GM12878 (cell line): ENCODE measurements around the gene SETBP1. TPM values are rescaled to one million over a fixed set of nuclear protein-coding genes. Genes with fewer than 3 reads are reported as not detected.

Source experiments
- ATAC-seq: fragments of 200-7000 bp; cut with Tn5 transposase; 3 replicates; pipeline ENCODE4 v1.9.1; 2020; ENCODE audit warnings: mild to moderate bottlenecking, moderate library complexity
- BruUV-seq: library from RNA; stranded (reverse); fragments of 400-500 nt; replicated peaks from 2 replicates; lab custom pipeline; 2021; lab: Mats Ljungman, UMichigan
- CTCF ChIA-PET: fragments of 300-600 bp; sonication (Branson Sonifier 250); formaldehyde crosslinking; extraction: SDS; loops from one replicate; lab custom pipeline; 2021; ENCODE audit warnings: inconsistent platforms; lab: Yijun Ruan, JAX
- POLR2A ChIA-PET: fragments of 350-600 bp; formaldehyde crosslinking; extraction: SDS; loops from one replicate; lab custom pipeline; 2021; ENCODE audit warnings: inconsistent platforms; lab: Charles Lee
- RAD21 ChIA-PET: fragments of 300-600 bp; sonication (Branson Sonifier 250); formaldehyde crosslinking; loops from one replicate; lab custom pipeline; 2023; ENCODE audit warnings: antibody characterized with exemption; ENCODE audit not compliant: unreplicated experiment; lab: Charles Lee
- SMC1A ChIA-PET: fragments of 300-600 bp; sonication (Branson Sonifier 250); formaldehyde crosslinking; loops from one replicate; lab custom pipeline; 2023; ENCODE audit not compliant: unreplicated experiment, uncharacterized antibody; lab: Charles Lee
- DNase-seq: peaks from one replicate; pipeline ENCODE4 v3.0.0-alpha.2; 2011; ENCODE audit warnings: low read depth, low spot score
- FAIRE-seq: peaks from 3 replicates; lab custom pipeline; 2011; peaks lifted over from hg19 to GRCh38; lab: Jason Lieb, UNC
- H2AFZ ChIP-seq: 2 replicates; pipeline ENCODE4 v1.6.0; 2011; ENCODE audit warnings: low read depth, low read length, control low read depth; ENCODE audit not compliant: control insufficient read depth
- H3K27ac ChIP-seq: 2 replicates; pipeline ENCODE4 v1.5.1; 2011; ENCODE audit warnings: control low read depth; ENCODE audit not compliant: control insufficient read depth, insufficient read depth
- H3K27me3 ChIP-seq, 2 experiments: replicated peaks in 1 of 2; 2 replicates each; pipeline versions ENCODE4 v1.6.0 to v1.6.1; 2011; ENCODE audit warnings: low read length in 1 of 2; ENCODE audit not compliant: control insufficient read depth in 2 of 2, insufficient read depth in 2 of 2
- H3K36me3 ChIP-seq, 2 experiments: 2 replicates each; pipeline ENCODE4 v1.5.1; 2011; ENCODE audit warnings: low read length in 1 of 2; ENCODE audit not compliant: control insufficient read depth in 2 of 2, insufficient read depth in 2 of 2
- H3K4me1 ChIP-seq: 2 replicates; pipeline ENCODE4 v1.6.1; 2011; ENCODE audit warnings: mild to moderate bottlenecking, low read length, moderate library complexity, mixed read lengths; ENCODE audit not compliant: control insufficient read depth, insufficient read depth
- H3K4me2 ChIP-seq: 2 replicates; pipeline ENCODE4 v1.6.0; 2011; ENCODE audit warnings: control low read depth; ENCODE audit not compliant: control insufficient read depth, insufficient read depth
- H3K4me3 ChIP-seq: fragments of 200-600 bp; sonication (generic); 2 replicates; pipeline ENCODE4 v1.5.1; 2016
- H3K79me2 ChIP-seq: 2 replicates; pipeline ENCODE4 v1.6.0; 2011; ENCODE audit warnings: low read length; ENCODE audit not compliant: control insufficient read depth, insufficient read depth
- H3K9ac ChIP-seq: 2 replicates; pipeline ENCODE4 v1.8.0; 2011; ENCODE audit warnings: low read length, control low read depth, mixed read lengths; ENCODE audit not compliant: control insufficient read depth, insufficient read depth
- H3K9me3 ChIP-seq: replicated peaks from 3 replicates; pipeline ENCODE4 v1.5.1; 2011; ENCODE audit warnings: mild to moderate bottlenecking, low read length; ENCODE audit not compliant: control insufficient read depth, insufficient read depth
- H4K20me1 ChIP-seq: 2 replicates; pipeline ENCODE4 v1.6.0; 2011; ENCODE audit not compliant: control insufficient read depth, insufficient read depth
- EED ChIP-seq: sonication (generic); IDR thresholded peaks from 2 replicates; pipeline ENCODE4 v1.6.1; 2016; ENCODE audit warnings: antibody characterized with exemption, low read depth
- ESRRA ChIP-seq: IDR thresholded peaks from 2 replicates; pipeline ENCODE4 v1.6.1; 2012; ENCODE audit warnings: mild to moderate bottlenecking, low read length, improper control_type of control experiment
- NFYA ChIP-seq: IDR thresholded peaks from 2 replicates; pipeline ENCODE4 v1.6.1; 2011; ENCODE audit warnings: low read depth, mild to moderate bottlenecking, low read length, improper control_type of control experiment, borderline replicate concordance
- RFX5 ChIP-seq: IDR thresholded peaks from 2 replicates; pipeline ENCODE4 v1.6.1; 2011; ENCODE audit warnings: low read depth, low read length, improper control_type of control experiment
- SMC3 ChIP-seq: IDR thresholded peaks from 2 replicates; pipeline ENCODE4 v1.6.1; 2011; ENCODE audit warnings: low read length, improper control_type of control experiment, borderline replicate concordance
- SPI1 ChIP-seq: IDR thresholded peaks from 2 replicates; pipeline ENCODE4 v1.6.1; 2011; ENCODE audit warnings: low read depth, mild to moderate bottlenecking, low read length, moderate library complexity, borderline replicate concordance; ENCODE audit not compliant: insufficient read depth
- TAF1 ChIP-seq: IDR thresholded peaks from 2 replicates; pipeline ENCODE4 v1.6.1; 2011; ENCODE audit warnings: mild to moderate bottlenecking, low read depth, low read length, borderline replicate concordance
- ZNF622 ChIP-seq: fragments of 450-650 bp; IDR thresholded peaks from 2 replicates; pipeline ENCODE4 v1.6.1; 2017; ENCODE audit warnings: mild to moderate bottlenecking, inconsistent platforms
- WGBS: methylation state at CpG from one replicate; pipeline ENCODE4 v1.1.6; 2016; ENCODE audit warnings: low lambda C conversion rate; ENCODE audit not compliant: insufficient replicate concordance, insufficient coverage; ENCODE audit errors: missing lambda C conversion rate; 5-methylcytosine and 5-hydroxymethylcytosine counted together
- in situ Hi-C: fragments of 300-500 bp; cut with MboI; formaldehyde crosslinking; loops from 9 replicates; pipeline ENCODE4 v1.14.3; 2018; ENCODE audit warnings: mixed read lengths
- intact Hi-C: fragments of 100-400 bp; cut with micrococcal nuclease; formaldehyde crosslinking; loops from one replicate; pipeline ENCODE4 v1.14.2; 2022; ENCODE audit not compliant: unreplicated experiment
- polyA plus RNA-seq, 11 experiments: library from polyadenylated mRNA; depleted of rRNA in 4 of 11; unstranded in 6 of 11; stranded (reverse) in 5 of 11; fragments of >200 nt; fragmentation: Nextera tagmentation in 4 of 11; fragmentation: Illumina TruSeq in 1 of 11; extraction: Ambion mirVana in 4 of 11; extraction: Trizol in 1 of 11; gene quantifications; 1 replicate in 1 of 11; 2 replicates in 10 of 11; pipeline versions ENCODE4 v1.2.1 to v1.2.3, GENCODE V29; 2011 to 2016; ENCODE audit warnings: inconsistent platforms in 2 of 11, missing spikeins in 2 of 11, low read depth in 1 of 11
- total RNA-seq, 4 experiments: library from RNA; depleted of rRNA in 3 of 4; stranded (reverse); fragments of >200 nt in 3 of 4; fragmentation: Illumina TruSeq in 1 of 4; extraction: Trizol in 1 of 4; gene quantifications; 2 replicates each; pipeline versions ENCODE4 v1.2.1 to v1.2.3, GENCODE V29; 2013 to 2021
- TF ChIP-seq, protein P1 (sequence below): fragments of 450-650 bp; IDR thresholded peaks from 2 replicates; pipeline ENCODE4 v1.6.1; 2017; ENCODE audit warnings: mild to moderate bottlenecking, moderate library complexity
- TF ChIP-seq, protein P2 (sequence below): IDR thresholded peaks from 2 replicates; pipeline ENCODE4 v1.6.1; 2012; ENCODE audit warnings: improper control_type of control experiment, low read depth, low read length; ENCODE audit not compliant: insufficient replicate concordance
- TF ChIP-seq, protein P3 (sequence below): fragments of 150-350 bp; IDR thresholded peaks from 2 replicates; pipeline ENCODE4 v1.6.1; 2014; ENCODE audit warnings: mild to moderate bottlenecking, low read depth, low read length

The SETBP1 gene
- total and polyA plus RNA-seq, 10 of the 15 experiments (the other 5 are each of a cell fraction or from before 2014, with no cell fraction given): 0.99 to 29.7 (median 8.3) TPM

DNA sequence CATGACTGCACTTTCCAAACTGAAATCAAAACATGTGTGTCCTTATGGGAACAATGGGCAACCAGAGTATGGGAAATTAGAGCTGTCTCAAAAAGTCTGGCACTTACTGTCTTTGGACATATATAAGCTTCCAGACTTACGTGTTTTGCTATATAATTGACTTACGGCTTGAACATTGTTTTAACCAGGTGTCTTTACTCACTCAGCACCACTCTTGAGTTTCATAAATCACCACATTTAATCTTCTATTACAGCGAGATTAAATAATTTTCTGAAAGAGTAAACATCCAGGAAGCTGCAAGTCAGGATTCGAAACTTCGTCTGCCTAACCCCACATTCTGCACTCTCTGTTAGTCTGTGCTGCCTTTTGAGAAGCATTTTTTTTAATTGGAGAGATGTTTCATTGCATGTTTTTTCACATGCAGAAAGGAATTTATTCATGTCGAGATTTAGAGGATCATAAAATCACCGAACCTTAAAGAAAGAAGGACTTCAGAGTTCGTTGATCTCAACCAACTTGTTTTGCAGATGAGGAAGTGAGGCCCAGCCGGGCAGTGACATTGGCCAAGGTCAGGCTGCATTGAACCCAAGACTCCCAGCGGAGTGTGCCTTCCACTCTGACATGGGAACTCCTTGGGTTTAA lies 137.3 kb downstream of the SETBP1 start:
- 44% methylated on average over 10 of the region's 10 CpGs for WGBS

More for the DNA sequence above, 137.3 kb downstream of the SETBP1 start:
- no peak overlapping the region for H3K27ac ChIP-seq
- ChIA-PET SMC1A (interaction anchor here (0.6 to 2.4 kb wide), 8 partner anchors 9 to 69 kb away, joined by 3 to 10 read pairs (median 4); no protein-coding TSS in a partner anchor), POLR2A (interaction anchor here (0.7 to 1.5 kb wide), 3 partner anchors 9 to 75 kb away, joined by 3 to 5 read pairs (median 3); no protein-coding TSS in a partner anchor), CTCF (interaction anchor here (0.6 to 2.1 kb wide), 4 partner anchors 9 to 59 kb away, joined by 3 to 5 read pairs (median 4); no protein-coding TSS in a partner anchor), RAD21 (interaction anchor here (1.0 kb wide), 3 partner anchors 16 to 395 kb away, joined by 3 to 4 read pairs (median 3); no protein-coding TSS in a partner anchor)
- peaks cover 13% of the 10 kb centered on the region for H3K4me1 ChIP-seq
- H4K20me1 ChIP-seq: no peaks in the 10 kb centered on the region
- no peak for TF ChIP-seq ZNF622
- TF ChIP-seq, protein P1, sequence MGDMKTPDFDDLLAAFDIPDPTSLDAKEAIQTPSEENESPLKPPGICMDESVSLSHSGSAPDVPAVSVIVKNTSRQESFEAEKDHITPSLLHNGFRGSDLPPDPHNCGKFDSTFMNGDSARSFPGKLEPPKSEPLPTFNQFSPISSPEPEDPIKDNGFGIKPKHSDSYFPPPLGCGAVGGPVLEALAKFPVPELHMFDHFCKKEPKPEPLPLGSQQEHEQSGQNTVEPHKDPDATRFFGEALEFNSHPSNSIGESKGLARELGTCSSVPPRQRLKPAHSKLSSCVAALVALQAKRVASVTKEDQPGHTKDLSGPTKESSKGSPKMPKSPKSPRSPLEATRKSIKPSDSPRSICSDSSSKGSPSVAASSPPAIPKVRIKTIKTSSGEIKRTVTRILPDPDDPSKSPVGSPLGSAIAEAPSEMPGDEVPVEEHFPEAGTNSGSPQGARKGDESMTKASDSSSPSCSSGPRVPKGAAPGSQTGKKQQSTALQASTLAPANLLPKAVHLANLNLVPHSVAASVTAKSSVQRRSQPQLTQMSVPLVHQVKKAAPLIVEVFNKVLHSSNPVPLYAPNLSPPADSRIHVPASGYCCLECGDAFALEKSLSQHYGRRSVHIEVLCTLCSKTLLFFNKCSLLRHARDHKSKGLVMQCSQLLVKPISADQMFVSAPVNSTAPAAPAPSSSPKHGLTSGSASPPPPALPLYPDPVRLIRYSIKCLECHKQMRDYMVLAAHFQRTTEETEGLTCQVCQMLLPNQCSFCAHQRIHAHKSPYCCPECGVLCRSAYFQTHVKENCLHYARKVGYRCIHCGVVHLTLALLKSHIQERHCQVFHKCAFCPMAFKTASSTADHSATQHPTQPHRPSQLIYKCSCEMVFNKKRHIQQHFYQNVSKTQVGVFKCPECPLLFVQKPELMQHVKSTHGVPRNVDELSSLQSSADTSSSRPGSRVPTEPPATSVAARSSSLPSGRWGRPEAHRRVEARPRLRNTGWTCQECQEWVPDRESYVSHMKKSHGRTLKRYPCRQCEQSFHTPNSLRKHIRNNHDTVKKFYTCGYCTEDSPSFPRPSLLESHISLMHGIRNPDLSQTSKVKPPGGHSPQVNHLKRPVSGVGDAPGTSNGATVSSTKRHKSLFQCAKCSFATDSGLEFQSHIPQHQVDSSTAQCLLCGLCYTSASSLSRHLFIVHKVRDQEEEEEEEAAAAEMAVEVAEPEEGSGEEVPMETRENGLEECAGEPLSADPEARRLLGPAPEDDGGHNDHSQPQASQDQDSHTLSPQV: no peak
- no peak for TF ChIP-seq EED
- TF ChIP-seq RFX5: no peak
- TF ChIP-seq, protein P2, sequence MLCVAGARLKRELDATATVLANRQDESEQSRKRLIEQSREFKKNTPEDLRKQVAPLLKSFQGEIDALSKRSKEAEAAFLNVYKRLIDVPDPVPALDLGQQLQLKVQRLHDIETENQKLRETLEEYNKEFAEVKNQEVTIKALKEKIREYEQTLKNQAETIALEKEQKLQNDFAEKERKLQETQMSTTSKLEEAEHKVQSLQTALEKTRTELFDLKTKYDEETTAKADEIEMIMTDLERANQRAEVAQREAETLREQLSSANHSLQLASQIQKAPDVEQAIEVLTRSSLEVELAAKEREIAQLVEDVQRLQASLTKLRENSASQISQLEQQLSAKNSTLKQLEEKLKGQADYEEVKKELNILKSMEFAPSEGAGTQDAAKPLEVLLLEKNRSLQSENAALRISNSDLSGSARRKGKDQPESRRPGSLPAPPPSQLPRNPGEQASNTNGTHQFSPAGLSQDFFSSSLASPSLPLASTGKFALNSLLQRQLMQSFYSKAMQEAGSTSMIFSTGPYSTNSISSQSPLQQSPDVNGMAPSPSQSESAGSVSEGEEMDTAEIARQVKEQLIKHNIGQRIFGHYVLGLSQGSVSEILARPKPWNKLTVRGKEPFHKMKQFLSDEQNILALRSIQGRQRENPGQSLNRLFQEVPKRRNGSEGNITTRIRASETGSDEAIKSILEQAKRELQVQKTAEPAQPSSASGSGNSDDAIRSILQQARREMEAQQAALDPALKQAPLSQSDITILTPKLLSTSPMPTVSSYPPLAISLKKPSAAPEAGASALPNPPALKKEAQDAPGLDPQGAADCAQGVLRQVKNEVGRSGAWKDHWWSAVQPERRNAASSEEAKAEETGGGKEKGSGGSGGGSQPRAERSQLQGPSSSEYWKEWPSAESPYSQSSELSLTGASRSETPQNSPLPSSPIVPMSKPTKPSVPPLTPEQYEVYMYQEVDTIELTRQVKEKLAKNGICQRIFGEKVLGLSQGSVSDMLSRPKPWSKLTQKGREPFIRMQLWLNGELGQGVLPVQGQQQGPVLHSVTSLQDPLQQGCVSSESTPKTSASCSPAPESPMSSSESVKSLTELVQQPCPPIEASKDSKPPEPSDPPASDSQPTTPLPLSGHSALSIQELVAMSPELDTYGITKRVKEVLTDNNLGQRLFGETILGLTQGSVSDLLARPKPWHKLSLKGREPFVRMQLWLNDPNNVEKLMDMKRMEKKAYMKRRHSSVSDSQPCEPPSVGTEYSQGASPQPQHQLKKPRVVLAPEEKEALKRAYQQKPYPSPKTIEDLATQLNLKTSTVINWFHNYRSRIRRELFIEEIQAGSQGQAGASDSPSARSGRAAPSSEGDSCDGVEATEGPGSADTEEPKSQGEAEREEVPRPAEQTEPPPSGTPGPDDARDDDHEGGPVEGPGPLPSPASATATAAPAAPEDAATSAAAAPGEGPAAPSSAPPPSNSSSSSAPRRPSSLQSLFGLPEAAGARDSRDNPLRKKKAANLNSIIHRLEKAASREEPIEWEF: no peak
- TF ChIP-seq NFYA: no peak
- peak; percentile 83; the same call in 1 of the 2 replicates for TF ChIP-seq ESRRA
- peak; percentile 71; the same call in 1 of the 2 replicates for TF ChIP-seq SPI1
- TF ChIP-seq, protein P3, sequence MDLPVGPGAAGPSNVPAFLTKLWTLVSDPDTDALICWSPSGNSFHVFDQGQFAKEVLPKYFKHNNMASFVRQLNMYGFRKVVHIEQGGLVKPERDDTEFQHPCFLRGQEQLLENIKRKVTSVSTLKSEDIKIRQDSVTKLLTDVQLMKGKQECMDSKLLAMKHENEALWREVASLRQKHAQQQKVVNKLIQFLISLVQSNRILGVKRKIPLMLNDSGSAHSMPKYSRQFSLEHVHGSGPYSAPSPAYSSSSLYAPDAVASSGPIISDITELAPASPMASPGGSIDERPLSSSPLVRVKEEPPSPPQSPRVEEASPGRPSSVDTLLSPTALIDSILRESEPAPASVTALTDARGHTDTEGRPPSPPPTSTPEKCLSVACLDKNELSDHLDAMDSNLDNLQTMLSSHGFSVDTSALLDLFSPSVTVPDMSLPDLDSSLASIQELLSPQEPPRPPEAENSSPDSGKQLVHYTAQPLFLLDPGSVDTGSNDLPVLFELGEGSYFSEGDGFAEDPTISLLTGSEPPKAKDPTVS: no peak
- TF ChIP-seq TAF1: no peak
- TF ChIP-seq SMC3: no peak
- H3K36me3 ChIP-seq: no peaks in the 10 kb centered on the region; a peak in 1 of 4 replicates
- no peaks in the 10 kb centered on the region for H3K27me3 ChIP-seq
- no peak overlapping the region for H2AFZ ChIP-seq
- intact Hi-C loops (no loop called here), in situ Hi-C loops (no loop called here)
- DNase-seq (no peak), FAIRE-seq (no peak), ATAC-seq (peak; percentile 23)
- no TSS peak for BruUV-seq
- H3K79me2 ChIP-seq: no peaks in the 10 kb centered on the region
- no peak overlapping the region for H3K9ac ChIP-seq
- H3K4me2 ChIP-seq: no peak overlapping the region
- H3K4me3 ChIP-seq: no peak overlapping the region
- H3K9me3 ChIP-seq: no peaks in the 10 kb centered on the region
